Measurements from ENCODE around the gene ASCC3. TPM values are rescaled to one million over a fixed set of nuclear protein-coding genes. Genes with fewer than 3 reads are reported as not detected.

ASCC3 gene
- total and polyA plus RNA-seq, 2 of the 4 experiments (the other 2 are of a cell fraction): 25.8 to 104 TPM

DNA sequence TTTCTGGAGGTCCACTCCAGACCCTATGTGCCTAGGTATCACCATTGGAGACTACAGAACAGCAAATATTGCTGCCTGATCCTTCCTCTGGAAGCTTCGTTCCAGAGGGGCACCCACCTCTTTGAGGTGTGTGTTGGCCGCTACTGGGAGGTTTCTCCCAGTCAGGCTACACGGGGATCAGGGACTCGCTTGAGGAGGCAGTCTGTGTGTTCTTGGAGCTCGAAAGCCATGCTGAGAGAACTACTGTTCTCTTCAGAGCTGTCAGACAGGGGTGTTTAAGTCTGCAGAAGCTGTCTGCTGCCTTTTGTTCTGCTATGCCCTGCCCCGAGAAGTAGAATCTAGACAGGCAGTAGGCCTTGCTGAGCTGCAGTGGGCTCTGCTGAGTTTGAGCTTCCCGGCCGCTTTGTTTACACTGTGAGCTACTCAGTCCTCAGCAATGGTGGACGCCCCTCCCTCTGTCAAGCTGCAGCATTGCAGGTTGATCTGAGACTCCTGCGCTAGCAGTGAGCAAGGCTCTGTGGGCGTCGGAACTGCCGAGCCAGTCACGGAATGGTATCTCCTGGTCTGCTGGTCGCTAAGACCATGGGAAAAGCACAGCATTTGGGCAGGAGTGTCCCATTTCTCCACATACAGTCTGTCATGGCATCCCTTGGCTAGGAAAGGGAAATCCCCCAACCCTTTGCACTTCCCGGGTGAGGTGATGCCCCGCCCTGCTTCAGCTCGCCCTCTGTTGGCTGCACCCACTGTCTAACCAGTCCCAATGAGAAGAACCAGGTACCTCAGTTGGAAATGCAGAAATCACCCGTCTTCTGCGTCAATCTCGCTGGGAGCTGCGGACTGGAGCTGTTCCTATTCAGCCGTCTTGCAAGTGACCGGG lies 32.5 kb upstream of the ASCC3 start (continued):
- no peak for TF ChIP-seq POLR2A (IDR thresholded peaks at IDR 0.05; ENCODE audit: low read depth, low read length)

DNA sequence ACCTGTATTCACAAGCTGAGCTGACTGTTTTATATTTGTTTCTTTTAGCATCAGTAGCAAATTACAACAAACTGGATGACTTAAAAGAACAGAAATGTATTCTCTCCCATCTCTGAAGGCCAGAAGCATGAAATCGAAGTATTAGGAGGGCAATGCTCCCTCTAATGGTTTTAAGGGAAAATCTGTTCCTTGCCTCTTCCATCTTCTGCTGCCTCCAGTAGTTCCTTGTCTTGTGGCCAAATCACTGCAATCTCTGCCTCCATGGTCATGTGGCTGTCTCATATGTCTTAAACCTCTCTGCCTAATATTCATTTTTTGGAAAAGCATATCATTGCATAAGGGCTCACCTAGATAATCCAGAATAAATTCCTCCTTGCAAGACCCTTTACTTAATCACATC lies 25.2 kb upstream of the ASCC3 start:
- H2AK9ac ChIP-seq (replicated peaks; ENCODE audit: low read depth, low read length, poor library complexity): no peak overlapping the region
- intact Hi-C loops (cut with micrococcal nuclease): no loop called here
- POLR2A ChIA-PET (ENCODE audit: unreplicated experiment): no interaction called here
- H3K56ac ChIP-seq (ENCODE audit: extremely low read depth, insufficient read depth, low read length): no peak overlapping the region
- no peaks in the 10 kb centered on the region for H4K20me1 ChIP-seq (ENCODE audit: insufficient read depth, low read length)
- ATAC-seq (ENCODE audit: low read depth) (no peak; the same call in 1 of the 2 replicates), DNase-seq (no peak)
- H3K79me1 ChIP-seq (ENCODE audit: low read depth in 1 of 2, low read length in 2 of 2): no peaks in the 10 kb centered on the region
- no peak for TF ChIP-seq NFE2L2 (IDR thresholded peaks at IDR 0.05; ENCODE audit: low read depth, low read length)
- H3K23ac ChIP-seq (ENCODE audit: low read depth, low read length): no peak overlapping the region
- no TSS peak for BruUV-seq (replicated peaks)
- no peak overlapping the region for H3K4me3 ChIP-seq (ENCODE audit: insufficient read depth, low read depth, low read length)
- CTCF ChIA-PET: interaction anchor here (0.6 kb wide), 1 partner anchor 773 kb away, joined by 3 read pairs; no protein-coding TSS in a partner anchor
- H3K9me3 ChIP-seq (ENCODE audit: control insufficient read depth, insufficient read depth, low read length): no peaks in the 10 kb centered on the region
- H3K9me1 ChIP-seq (ENCODE audit: insufficient read depth, low read length): no peaks in the 10 kb centered on the region
- no peaks in the 10 kb centered on the region for H3K27me3 ChIP-seq (ENCODE audit: control insufficient read depth, insufficient read depth, low read length)
- H2AK5ac ChIP-seq (ENCODE audit: low read depth, low read length): no peak overlapping the region
- no peak overlapping the region for H3K27ac ChIP-seq (ENCODE audit: insufficient read depth, low read length)
- no peak overlapping the region for H2BK120ac ChIP-seq (ENCODE audit: low read depth, low read length)
- H3K18ac ChIP-seq (ENCODE audit: low read depth, low read length): no peak overlapping the region
- no peak overlapping the region for H3K9ac ChIP-seq (ENCODE audit: low read depth, low read length)
- H3K36me3 ChIP-seq (ENCODE audit: control insufficient read depth, insufficient read depth, low read length): no peaks in the 10 kb centered on the region
- no peak overlapping the region for H2AFZ ChIP-seq (replicated peaks; ENCODE audit: low read length, poor library complexity)
- H3K4ac ChIP-seq (ENCODE audit: low read depth, low read length): no peak overlapping the region
- no peak overlapping the region for H4K91ac ChIP-seq (ENCODE audit: insufficient read depth, low read depth, low read length)
- H2BK20ac ChIP-seq (ENCODE audit: low read depth, low read length): no peak overlapping the region
- no peak overlapping the region for H2BK5ac ChIP-seq (ENCODE audit: low read depth, low read length, poor library complexity, severe bottlenecking)
- no peak overlapping the region for H4K5ac ChIP-seq (ENCODE audit: low read depth, low read length)
- H4K8ac ChIP-seq (ENCODE audit: low read depth in 2 of 2, low read length in 2 of 2): no peak overlapping the region
- H3K4me1 ChIP-seq (ENCODE audit: control insufficient read depth, insufficient read depth, low read length): no peaks in the 10 kb centered on the region
- dilution Hi-C loops (cut with HindIII; ENCODE audit: low sequenced_read_pairs, unreplicated experiment): no loop called here
- in situ Hi-C loops (cut with MboI; ENCODE audit: low sequenced_read_pairs): no loop called here
- no CpG with 5 or more reads among the region's 1 CpG for WGBS, 2 experiments (ENCODE audit: extremely low coverage in 2 of 2, insufficient read length in 1 of 2)
- no peak overlapping the region for H2BK15ac ChIP-seq (ENCODE audit: low read depth, low read length)
- H3K4me2 ChIP-seq (ENCODE audit: low read depth, low read length): no peak overlapping the region
- H3K14ac ChIP-seq (replicated peaks; ENCODE audit: low read depth, low read length): no peak overlapping the region
